ENCODE data around the gene SUMO1.

SUMO1 gene

DNA sequence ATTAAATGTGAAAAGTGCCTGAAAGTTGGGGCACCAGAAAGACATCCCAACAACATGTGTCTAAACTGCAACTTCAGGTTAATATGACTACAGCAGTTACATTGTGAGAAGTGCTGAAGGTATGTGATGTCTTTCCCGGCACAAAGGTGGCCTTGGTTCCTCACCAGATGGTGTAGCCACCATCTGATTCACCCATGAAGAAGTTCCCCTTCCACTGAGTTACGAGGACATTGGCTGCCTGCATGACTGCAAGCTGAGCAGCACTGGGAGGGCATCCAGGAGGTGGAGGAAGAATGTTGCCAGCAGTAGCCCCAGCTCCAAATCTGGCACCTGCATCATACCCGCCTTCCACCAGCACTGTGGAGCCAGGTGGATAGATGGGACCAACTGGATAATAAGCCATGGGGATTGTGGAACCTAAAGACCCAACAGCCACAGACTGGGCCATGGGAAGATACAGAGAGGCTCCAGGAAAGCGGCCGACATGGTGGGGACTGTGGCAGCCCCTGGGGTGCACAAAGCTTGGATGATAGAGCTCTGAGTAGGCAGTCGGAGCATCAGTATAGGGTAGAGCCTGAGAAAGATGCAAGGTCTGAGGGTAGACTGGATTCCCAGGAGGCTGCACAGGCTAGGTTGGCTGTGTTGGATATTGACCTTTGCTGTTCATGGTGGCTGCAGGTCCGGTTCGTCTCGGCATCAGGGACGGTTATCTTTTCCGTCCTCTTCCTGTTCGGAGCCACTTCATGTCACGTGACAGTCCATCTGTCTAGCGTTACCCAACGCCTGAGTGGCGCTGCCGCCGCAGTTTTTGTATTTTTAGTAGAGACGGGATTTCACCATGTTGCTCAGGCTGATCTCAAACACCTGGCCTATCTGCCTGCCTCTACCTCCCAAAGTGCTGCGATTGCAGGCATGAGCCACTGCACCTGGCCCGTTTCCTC, 36.9 kb downstream of the SUMO1 start:
- DNase-seq (ENCODE audit: low read depth, low spot score), result no peak

DNA sequence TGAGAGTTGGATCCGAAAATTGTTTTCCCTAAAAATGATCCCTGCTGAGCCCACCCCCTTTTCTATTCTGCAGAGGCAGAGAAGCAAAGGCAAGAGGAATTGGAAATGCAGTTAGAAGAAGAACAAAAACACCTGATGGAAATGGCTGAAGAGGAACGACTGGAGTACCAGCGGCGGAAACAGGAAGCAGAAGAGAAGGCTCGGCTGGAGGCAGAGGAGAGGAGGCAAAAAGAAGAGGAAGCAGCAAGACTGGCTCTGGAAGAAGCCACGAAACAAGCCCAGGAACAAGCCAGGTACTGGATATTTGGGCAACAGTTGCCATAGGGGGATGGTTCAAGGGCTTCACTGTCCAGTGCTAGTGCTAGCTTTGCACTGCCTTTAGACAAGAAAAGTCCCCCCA, 41.7 kb downstream of the SUMO1 start:
- DNase-seq (ENCODE audit: low read depth, low spot score), result no peak

DNA sequence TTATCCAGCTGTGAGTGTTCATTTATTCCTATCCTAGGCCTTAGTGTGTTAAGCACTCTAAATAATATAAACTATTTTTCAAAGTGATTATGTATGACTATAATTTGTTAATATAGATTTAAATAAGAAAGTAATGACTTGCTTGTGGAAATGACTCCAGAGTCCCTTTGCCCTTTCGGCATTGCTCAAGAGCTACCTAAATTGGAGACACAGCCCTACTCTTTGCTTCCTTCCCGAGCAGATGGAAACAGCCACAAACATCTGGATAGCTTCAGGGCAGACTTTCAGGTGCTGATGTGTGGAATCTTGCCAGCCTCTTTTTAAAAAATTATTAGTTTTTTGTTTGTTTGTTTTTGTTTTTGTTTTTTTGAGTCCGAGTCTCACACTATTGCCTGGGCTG, 44.0 kb downstream of the SUMO1 start:
- DNase-seq (ENCODE audit: low read depth, low spot score), result no peak

DNA sequence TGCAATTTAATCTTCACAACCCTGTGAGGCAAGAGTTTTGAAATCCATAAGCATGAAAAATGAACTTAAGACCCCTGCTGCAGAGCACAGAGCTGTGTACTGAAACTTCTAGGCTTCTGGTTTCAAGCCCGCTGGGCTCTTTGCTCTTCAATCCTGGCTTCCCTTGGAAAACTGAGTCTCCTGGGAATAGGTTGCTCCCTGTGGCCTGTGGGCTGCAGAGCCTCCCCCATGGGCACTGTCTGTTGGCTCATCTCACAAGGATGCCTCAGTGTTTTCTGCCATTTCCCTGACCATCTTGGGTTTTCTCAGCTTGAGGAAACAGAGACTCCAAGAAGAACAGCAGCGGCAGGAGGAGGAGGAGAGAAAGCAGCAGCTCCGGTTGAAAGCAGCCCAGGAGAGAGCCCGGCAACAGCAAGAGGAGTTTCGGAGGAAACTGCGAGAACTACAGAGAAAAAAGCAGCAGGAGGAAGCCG, 44.5 kb downstream of the SUMO1 start:
- no peak for DNase-seq (ENCODE audit: low read depth, low spot score)

DNA sequence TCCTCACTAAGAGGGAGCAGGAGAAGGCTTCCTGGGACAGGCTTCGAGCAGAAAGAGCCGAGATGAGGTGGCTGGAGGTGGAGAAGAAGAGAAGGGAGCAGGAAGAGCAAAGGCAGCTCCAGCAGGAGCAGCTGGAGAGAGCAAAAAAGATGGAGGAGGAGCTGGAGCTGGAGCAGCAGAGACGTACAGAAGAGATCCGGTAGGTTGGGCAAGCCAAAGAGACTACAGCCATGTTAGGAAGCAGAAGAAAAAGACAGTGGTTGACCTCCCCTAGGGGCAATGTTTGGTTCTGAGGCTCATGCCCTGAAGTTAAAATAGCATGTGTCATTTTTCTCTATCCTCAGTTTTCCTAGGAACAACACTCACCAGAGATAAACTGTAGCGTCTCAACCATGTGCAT, 45.1 kb downstream of the SUMO1 start:
- no peak for DNase-seq (ENCODE audit: low read depth, low spot score)

DNA sequence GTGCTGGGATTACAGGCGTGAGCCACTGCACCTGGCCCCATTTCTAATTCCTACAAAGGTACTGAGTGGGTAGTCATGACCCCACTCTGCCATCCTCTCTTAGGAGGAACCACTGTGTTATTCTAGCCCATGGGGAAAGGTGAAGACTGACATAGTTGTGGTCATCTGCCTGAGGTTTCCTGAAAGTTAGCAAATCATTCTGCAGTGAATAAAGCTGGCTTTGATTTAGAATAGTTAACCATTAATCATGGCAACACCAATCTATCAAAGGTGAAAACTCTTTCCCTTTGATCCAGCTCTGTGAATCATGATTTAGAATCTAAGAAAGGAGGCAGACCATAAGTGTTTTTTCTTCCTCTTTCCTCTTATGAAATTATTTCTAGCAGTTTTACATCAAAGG, 50.8 kb downstream of the SUMO1 start:
- DNase-seq (ENCODE audit: low read depth, low spot score), result peak; percentile 40

DNA sequence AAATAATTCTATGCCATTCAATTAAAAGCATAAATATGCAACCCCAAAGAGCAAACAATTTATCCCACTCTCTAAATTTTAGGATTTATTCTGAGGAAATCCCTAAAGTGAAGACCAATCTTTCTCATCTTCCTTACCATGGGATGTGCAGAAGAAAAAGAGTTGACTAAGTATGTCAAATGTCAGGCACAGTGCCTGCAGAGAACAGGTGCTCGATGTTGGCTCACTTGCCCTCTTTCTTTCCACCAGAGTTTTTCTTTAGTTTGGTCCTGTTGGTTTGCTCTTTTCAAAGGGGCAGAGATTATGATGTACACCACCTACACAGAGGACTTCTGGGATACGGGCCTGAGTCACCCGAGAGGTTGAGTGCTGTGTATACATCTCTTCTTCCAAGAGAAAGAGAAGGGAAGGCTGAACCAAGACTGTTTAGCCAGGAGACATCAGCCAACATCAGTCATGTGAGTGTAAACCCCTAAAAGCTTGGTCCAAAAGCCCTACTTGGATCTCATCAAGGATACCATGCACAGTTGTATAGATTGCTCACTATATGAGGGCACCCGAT, 51.7 kb downstream of the SUMO1 start:
- no peak for DNase-seq (ENCODE audit: low read depth, low spot score)

DNA sequence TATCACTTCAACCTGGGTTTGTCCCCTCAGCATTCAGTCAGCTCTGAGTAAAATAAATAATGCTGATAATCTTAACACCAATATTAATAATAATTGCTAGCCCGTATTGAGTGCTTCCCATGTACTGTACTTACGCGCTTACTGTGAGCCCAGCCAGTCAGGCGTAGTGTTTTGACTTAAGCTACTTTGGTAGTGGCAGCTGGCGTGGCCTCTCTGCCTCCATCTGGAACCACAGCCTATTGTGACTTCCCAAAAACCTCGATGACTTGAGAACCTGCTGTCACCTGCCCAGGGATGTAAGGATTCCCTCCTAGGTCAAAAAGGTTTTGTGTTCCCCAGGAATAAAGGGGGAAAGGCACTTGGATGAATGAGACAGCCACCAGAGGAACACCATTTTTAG, 53.2 kb downstream of the SUMO1 start:
- DNase-seq (ENCODE audit: low read depth, low spot score), result no peak

DNA sequence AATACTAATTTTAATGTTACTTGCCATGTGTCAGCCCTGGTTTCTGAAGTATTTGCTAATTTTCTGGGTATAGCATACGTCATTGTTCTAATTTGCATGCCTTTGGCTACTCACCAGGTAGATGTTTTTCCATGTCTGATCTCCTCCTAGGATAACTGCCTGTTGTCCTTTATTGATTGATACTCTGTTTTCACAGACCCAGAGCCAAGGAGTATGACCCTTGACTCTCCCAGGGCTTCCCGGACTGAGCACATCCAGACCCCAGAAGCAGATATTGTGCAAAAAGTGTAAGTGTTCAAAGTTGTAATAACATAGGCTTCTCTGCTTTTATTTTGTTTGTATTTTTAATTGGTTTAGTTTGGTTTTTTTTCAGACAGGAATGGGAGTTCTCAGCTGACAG, 53.8 kb downstream of the SUMO1 start:
- DNase-seq (ENCODE audit: low read depth, low spot score), result no peak

DNA sequence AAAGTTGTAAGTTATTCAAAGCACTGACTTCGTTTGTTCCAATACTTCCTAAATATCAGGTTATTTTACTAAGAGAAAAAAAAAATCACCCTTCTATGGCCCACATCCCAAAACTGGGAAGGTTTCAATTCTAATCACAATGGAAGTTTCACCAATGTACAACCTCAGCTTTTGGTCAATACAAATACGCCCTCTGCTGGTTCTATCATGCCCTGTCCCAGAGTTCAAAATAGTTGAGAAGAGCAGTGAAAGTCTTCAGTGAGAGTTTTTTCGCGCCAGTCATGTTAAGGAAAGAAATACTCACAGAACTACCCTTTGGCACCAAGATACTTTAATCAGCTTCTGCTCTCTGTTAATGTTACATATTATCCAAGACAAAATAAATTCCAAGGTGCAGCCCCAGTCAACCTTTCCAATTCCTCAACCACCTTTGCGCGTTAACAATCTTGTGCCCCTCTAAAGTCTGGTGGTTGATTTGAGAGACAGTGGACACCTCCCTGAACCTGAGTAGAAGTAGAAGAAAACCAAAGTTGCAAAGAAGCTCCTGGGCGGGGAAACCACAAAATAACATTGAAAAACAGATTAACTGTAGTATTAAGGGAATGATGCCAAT, 59.9 kb downstream of the SUMO1 start:
- peak; percentile 84 for DNase-seq (ENCODE audit: low read depth, low spot score)

DNA sequence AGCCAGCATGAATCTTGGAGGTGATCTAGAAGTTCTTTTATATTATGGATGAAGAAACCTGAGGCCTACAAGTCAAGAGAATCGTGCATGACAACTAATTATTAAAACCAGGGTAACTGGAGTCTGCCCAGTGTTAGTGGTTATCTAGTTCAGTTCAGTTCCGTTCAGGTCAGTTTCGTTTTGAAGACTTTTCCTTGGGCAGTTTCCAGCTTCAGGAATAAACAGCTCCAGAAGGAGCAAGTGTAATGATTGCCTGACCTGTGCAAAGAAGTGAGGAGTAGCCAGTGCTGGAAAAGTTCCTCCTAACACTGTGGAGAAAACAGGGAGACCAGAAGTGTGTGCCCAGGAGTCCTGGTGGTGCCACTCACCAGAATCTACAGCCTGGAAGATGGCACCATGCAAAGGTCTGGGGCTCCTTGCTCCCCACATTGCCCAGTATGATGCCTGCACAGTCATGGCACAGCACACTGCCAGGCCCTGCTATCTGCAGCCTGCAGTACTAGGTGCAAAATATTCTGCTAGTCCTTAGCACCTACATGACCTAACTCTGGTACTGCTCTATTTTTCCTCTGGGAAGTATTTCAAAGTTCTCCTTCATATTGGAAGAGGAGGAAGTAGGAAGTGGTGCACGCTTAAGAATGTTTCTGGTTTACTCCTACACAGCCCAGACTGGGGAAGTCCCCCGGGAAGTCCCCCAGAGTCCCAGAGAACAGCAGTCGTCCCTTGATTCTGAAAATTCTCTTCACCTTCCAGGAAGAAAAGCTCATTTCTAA, 65.8 kb downstream of the SUMO1 start:
- DNase-seq (ENCODE audit: low read depth, low spot score), result peak; percentile 31

DNA sequence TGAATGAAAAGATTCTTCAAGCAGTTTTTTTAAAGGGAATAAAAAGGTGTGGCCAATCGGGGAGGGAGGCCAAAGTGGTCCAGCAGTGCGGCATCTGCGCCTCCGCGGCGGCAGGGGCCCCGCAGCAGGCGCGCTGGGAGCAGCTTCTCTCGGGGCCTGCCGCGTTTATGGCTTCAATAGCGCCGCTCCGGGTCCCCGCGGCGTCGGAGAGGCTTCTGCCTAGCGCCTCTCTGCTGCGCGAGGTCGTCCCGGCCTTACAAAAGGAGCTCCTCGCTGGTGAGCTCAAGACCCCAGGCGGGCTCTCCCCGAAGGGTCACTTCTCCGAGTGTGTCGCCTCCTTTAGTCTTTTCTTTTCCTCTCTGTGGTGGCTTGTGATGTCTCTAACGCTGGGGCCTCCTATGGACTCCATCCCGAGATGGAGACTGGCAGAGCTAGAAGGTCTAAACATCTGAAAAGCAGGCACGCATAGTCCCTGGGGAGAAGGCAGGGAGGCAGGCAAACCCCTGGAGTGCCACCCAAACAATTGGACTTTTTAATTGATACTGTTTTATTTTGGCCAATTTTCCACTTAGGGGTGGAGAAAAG, 67.1 kb downstream of the SUMO1 start:
- peak; percentile 63 for DNase-seq (ENCODE audit: low read depth, low spot score)

DNA sequence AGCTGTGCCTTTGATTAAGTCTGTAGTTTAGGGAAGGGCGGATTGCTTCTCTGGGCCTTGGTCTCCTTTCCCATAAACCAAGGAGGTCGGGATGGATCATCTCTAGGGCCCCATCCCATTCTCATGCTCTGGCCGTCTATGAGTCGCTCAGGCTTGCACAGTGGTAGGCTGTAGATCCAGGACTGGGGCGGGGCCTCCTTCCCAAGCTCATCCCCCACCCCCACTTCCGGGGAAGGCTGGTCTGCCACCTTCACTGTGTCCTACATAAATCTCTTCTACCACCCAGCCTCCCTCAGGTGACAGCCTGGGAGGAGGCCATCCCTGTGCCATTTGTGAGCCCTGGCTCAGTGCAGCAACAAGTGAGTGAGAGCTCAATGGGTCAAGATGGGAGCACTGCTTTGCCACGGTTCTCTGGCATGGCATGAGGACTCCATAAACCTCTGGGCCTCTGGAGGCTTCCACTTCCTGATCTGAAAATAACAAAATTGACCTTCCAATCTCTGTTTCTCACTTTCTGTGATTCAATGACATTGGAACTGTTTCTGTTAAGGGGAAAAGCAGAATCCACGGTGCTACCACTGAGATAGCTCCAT, 68.5 kb downstream of the SUMO1 start:
- DNase-seq (ENCODE audit: low read depth, low spot score), result no peak

DNA sequence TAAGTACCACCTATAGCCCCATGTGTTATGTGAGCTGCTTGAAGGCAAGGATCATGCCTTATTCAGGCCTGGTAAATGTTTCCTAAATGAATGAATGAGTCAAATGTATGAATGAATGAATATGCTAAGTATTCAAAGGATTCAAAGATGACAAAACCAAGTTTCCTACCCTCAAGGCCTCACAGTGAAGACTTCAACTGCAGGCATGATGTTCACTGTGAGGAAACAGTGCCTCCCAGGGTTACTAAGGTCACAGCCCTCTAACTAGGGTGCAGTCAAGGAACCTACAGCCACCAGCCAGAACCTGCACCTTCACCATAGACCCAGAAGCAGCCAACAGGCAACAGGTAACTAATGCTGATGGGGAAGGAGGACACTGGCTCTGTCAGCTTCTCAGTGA, 69.3 kb downstream of the SUMO1 start:
- no peak for DNase-seq (ENCODE audit: low read depth, low spot score)

DNA sequence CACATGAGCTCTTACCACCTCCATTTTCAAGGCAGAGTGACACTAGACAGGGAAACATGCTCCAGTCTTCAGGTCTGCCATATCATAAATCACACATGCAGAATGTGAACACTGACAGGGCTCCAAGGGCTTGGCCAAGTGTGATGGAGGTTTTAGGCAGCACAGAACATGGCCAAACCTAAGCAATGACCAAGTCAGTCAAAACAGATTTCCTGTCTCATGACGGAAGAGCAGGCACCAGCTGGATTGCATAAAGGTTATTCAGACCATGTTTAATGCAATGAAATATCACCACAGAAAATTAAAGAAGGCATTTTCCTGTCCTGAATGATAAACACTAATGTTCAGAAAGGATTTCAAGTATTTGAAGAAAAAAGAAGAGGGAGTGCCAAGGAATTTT, 72.5 kb downstream of the SUMO1 start:
- DNase-seq (ENCODE audit: low read depth, low spot score), result no peak

DNA sequence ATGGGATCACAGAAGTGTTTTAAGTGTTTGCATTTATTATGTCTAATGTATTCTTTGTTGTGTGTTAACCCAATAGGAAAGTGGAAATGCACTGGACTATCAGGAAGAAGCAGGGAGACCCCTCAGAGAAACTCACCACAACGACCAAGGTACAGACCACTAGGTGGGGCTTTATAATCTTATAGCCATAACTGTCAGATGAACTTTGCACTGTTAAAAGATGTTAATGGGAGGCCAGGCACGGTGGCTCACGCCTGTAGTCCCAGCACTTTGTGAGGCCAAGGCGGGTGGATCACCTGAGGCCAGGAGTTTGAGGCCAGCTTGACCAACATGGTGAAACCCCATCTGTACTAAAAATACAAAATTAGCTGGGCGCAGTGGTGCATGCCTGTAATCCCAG, 73.2 kb downstream of the SUMO1 start:
- no peak for DNase-seq (ENCODE audit: low read depth, low spot score)

DNA sequence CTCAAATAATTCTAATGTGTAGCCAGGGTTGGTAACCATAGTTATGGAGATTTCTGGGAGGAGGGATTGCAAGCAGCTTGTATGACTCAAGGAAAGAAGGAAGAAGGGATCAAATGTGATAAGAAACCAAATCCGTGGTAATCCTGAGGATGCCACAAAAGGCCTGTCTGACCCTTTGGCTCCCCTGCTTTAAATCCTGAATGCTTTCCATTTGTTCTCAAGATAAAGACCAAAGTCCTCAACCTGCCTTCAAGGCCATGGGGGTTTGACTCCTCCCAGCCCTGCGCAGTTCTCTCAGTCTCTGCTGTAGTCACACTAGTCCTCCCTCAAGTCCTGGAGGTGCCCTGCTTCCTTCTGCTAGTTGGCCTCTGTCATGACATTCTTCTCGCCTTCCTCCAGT, 74.0 kb downstream of the SUMO1 start:
- no peak for DNase-seq (ENCODE audit: low read depth, low spot score)

DNA sequence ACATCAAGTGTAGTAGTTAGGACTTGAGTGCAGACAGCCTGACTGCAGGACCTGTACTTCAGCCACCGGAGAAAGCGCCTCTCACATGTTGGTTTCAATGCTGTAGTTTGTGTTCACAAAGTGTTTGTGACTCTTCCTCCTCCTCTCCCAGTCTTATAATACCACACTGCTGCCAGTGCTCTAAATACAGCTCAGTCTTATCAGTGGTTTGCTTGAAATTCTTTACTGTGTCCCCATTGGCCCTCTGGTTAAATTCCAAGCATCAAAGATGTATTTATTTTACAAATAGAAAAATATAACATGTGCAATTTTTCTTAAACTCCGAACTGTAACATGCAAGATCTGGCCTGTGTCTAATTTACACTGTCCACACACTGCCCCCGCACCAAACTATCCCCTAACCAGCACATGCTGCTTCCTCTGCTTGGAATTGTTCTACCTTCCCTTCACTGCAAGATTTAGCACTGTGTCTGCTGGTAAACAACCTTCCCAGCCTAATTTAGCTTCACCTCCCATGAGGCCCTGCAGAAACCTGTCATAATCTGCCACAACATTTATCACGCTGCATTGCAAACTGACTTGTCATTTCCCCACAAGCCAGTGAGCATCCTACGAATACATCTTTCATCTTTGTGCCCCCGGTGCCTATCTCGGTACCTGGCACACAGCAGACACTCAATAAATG, 77.1 kb downstream of the SUMO1 start:
- peak; percentile 28 for DNase-seq (ENCODE audit: low read depth, low spot score)

DNA sequence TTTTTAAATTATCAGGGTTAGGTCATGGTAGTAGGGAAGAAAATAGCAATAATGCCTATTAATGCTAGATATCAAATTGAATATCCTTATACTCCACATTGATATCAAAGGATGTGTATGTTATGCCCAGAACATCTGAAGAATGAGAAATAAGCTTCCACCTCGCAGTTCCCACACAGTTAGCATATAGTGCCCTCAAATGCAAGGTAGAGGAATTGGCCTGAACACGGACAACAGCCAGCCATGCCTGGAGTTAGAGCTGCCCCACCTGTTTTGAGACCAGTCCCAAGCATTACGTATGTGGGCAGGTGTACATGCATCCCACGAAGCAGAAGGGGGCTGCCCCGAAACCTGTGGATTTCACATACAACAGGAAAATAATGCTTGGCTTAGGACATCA, 79.6 kb downstream of the SUMO1 start:
- DNase-seq (ENCODE audit: low read depth, low spot score), result peak; percentile 42

DNA sequence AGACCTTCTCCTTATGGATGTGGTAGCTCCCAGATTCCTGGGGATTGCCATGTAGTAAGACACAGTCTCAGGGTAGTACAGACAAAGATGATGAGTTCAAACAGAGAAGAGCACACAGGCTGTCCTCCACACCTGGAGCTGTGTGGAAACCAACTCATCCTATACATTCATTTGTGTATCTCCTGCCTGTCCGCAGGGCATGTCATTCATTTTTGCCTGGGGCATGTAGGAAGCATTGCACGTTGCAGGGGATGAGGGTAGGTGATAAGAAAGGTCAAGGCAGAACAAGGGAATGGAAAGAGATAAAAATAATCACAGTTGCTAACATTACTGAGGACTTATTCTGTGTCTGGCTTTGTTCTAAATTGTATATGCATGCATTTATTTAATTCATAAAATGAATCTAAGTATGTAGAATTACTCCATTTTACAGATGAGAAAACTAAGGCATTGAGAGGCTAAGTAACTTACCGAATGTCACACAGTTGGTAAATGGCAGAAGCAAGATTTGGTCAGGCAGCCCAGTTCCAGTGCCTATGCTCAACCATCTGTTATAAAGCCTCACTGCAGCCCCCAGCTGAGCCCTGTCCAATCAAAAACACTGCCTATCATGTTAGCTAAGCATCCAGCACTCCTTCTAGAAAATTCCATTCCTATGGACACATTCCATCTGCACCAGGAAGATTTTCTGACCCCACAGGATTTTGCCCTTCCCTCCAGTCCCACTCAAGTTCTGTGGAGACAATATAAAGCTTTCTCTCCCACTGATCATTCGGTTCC, 81.0 kb downstream of the SUMO1 start:
- no peak for DNase-seq (ENCODE audit: low read depth, low spot score)
